Measurements from ENCODE around the gene MAGI2. TPM values are rescaled to one million over a fixed set of nuclear protein-coding genes. Genes with fewer than 3 reads are reported as not detected.

MAGI2 gene
- total RNA-seq, 1 experiment from 2014 or later: 14.3 TPM

DNA sequence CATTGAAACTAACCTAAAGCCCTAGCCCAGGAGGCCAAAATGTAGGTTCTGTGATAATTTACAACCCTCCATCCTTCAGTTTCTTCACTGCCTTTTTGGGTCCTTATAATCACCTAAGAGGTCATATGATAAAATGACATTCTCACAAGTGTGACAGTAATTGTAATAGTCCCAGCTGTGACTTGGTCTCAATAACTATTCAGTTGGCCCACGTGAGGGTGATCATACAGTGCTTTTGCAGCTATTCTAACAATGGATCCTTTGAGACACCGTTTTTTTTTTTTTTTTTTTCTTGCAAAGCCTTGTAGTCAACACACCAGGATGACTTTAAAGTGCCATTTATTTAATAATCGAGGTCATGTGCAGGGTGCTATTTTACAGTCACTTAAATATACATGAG, 894.9 kb downstream of the MAGI2 start:
- H3K36me3 Mint-ChIP-seq (ENCODE audit: insufficient read depth in 1 of 3, low read depth in 3 of 3): peaks cover 0 to 2% (median 0%) of the 10 kb centered on the region in 3 experiments; a peak in 1 of 7 replicates
- Histone ChIP-seq H3K9me3 (ENCODE audit: control insufficient read depth, low read depth, low read length) (no peaks in the 10 kb centered on the region), H3K23me2 (ENCODE audit: insufficient read length, low read depth, low read length, poor library complexity, severe bottlenecking) (no peaks in the 10 kb centered on the region), H3K14ac (ENCODE audit: insufficient read depth, low read length) (no peak overlapping the region), H4K20me1 (ENCODE audit: control insufficient read depth, insufficient read depth, insufficient read length) (no peaks in the 10 kb centered on the region), H3K18ac (ENCODE audit: insufficient read length, low read depth, low read length) (no peak overlapping the region), H4K91ac (ENCODE audit: insufficient read length, low read depth, low read length) (no peak overlapping the region), H2AFZ (ENCODE audit: low read length) (no peak overlapping the region), H3K56ac (ENCODE audit: insufficient read length, low read depth, low read length) (no peak overlapping the region), H3K23ac (ENCODE audit: insufficient read length, low read depth, low read length) (no peak overlapping the region), H3T11ph (ENCODE audit: low read length) (no peak overlapping the region), H2BK20ac (ENCODE audit: low read depth, low read length, poor library complexity, severe bottlenecking) (no peak overlapping the region), H4K5ac (ENCODE audit: insufficient read length, low read depth, low read length) (no peak overlapping the region), H2BK120ac (ENCODE audit: low read depth, low read length, poor library complexity, severe bottlenecking) (no peak overlapping the region), H4K8ac (replicated peaks; ENCODE audit: insufficient read length, low read depth, low read length) (no peak overlapping the region), H3K4me2 (ENCODE audit: insufficient read depth, insufficient read length, low read length) (no peak overlapping the region), H2AK5ac (ENCODE audit: insufficient read length, low read length) (no peak overlapping the region), H3K27me3 (ENCODE audit: insufficient read depth, low read length) (no peaks in the 10 kb centered on the region), H3K4ac (ENCODE audit: low read depth, low read length) (no peak overlapping the region), H3K79me1 (ENCODE audit: insufficient read depth, low read depth, low read length, poor library complexity, severe bottlenecking) (no peaks in the 10 kb centered on the region), H2BK15ac (ENCODE audit: low read depth, low read length) (no peak overlapping the region), H2BK5ac (ENCODE audit: insufficient read length, low read length) (no peak overlapping the region), H3K9ac (ENCODE audit: extremely low read depth, insufficient read length, low read length) (no peak overlapping the region), H3K79me2 (ENCODE audit: insufficient read depth, low read length) (no peaks in the 10 kb centered on the region; the same call in 1 of the 2 replicates), H2BK12ac (ENCODE audit: insufficient read length, low read depth, low read length) (no peak overlapping the region), H3K4me1 (ENCODE audit: insufficient read depth, low read length) (peaks cover 8% of the 10 kb centered on the region; the same call in 1 of the 2 replicates), H3K27ac (ENCODE audit: insufficient read length, low read depth, low read length) (no peak overlapping the region)
- TF ChIP-seq, protein P1, sequence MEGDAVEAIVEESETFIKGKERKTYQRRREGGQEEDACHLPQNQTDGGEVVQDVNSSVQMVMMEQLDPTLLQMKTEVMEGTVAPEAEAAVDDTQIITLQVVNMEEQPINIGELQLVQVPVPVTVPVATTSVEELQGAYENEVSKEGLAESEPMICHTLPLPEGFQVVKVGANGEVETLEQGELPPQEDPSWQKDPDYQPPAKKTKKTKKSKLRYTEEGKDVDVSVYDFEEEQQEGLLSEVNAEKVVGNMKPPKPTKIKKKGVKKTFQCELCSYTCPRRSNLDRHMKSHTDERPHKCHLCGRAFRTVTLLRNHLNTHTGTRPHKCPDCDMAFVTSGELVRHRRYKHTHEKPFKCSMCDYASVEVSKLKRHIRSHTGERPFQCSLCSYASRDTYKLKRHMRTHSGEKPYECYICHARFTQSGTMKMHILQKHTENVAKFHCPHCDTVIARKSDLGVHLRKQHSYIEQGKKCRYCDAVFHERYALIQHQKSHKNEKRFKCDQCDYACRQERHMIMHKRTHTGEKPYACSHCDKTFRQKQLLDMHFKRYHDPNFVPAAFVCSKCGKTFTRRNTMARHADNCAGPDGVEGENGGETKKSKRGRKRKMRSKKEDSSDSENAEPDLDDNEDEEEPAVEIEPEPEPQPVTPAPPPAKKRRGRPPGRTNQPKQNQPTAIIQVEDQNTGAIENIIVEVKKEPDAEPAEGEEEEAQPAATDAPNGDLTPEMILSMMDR (conservative IDR thresholded peaks at IDR 0.05): no peak
- no peaks in the 10 kb centered on the region for H3K27me3 Mint-ChIP-seq (ENCODE audit: low read depth)
- DNase-seq: no peak
- H3K9me3 Mint-ChIP-seq: no peaks in the 10 kb centered on the region
- H3K4me1 Mint-ChIP-seq: peaks cover 42 to 43% of the 10 kb centered on the region in 2 experiments
- H3K4me3 Mint-ChIP-seq: no peak overlapping the region
- no CpG with 5 or more reads among the region's 3 CpGs for WGBS (ENCODE audit: extremely low coverage, insufficient read length, low lambda C conversion rate)
- H3K27ac Mint-ChIP-seq: no peak overlapping the region
